Body of pancreas (tissue), 4 donors: ENCODE results near the gene CBX4.

Experiments
- CTCF ChIP-seq, 7 experiments: fragments of 450-650 bp in 4 of 7; fragments of 200-600 bp in 3 of 7; sonication (generic) in 3 of 7; IDR thresholded peaks; one replicate each; pipeline ENCODE4 v1.5.1; 2016 to 2019; ENCODE audit warnings: antibody characterized with exemption in 7 of 7
- POLR2A ChIP-seq, 3 donors: fragments of 450-650 bp; IDR thresholded peaks; one replicate each; pipeline ENCODE4 v1.6.1; 2016; ENCODE audit warnings: antibody characterized with exemption in 3 of 3, mild to moderate bottlenecking in 2 of 3

- no peak for TF ChIP-seq CTCF (IDR thresholded peaks at IDR 0.05)
- TF ChIP-seq POLR2A (IDR thresholded peaks at IDR 0.05), result no peak
Observed at GRCh38 chr17:79788989-79789942, 50.0 kb downstream of the CBX4 start.
